Measurements from ENCODE around the gene ARHGEF40. TPM values are rescaled to one million over a fixed set of nuclear protein-coding genes. Genes with fewer than 3 reads are reported as not detected.

The ARHGEF40 gene
- total RNA-seq, 1 donor from 2014 or later: 4.1 TPM

GRCh38 chr14:21113369-21113768, 43.3 kb downstream of the ARHGEF40 start:
- DNase-seq (ENCODE audit: low read depth, low spot score): no peak

- DNase-seq (ENCODE audit: low read depth, low spot score): no peak
These were observed 48.8 kb downstream of the ARHGEF40 start for GRCh38 chr14:21118933-21119332.

DNA sequence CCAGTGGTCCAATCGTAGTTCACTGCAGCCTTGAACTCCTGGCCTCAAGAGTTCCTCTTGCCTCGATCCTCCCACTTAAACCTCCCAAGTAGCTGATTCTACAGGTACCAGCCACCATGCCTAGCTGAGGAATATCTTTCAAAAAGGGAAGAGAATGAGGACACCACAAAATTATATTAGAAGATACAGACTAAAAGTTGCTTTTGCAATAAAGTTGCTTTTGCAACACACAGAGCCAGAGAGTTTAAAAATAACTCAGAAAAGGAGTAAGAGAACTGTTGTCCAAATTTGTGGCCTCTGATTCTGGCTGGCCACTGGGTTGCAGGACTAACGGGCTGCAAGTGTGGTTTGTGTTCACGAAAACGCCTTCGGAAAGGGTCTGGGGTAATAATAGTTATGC, 50.6 kb downstream of the ARHGEF40 start:
- DNase-seq (ENCODE audit: low read depth, low spot score): no peak

GRCh38 chr14:21121122-21121521, 51.0 kb downstream of the ARHGEF40 start:
- DNase-seq (ENCODE audit: low read depth, low spot score): no peak

DNA sequence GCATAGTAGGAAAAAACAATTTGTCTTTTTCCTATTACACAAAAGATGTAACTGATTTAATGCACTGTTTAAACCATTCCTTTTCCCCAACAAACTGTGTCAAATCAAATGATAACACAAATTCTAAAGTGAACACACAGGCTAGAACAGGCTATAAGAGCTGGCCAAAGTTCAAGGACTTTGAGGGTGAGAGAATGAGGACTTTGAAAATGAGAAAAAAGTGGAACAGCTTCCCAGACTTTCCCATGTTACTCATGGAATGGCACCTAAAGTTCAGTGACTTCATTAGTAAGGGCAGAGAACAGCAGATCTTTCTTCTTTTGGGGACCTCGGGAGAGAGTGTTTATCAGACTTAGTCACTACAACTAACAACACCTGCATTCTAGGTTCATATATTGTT, 53.3 kb downstream of the ARHGEF40 start:
- no peak for DNase-seq (ENCODE audit: low read depth, low spot score)

- DNase-seq (ENCODE audit: low read depth, low spot score): no peak
These were observed 63.8 kb downstream of the ARHGEF40 start for GRCh38 chr14:21133901-21134300.

GRCh38 chr14:21136024-21136423, 65.9 kb downstream of the ARHGEF40 start:
- DNase-seq (ENCODE audit: low read depth, low spot score): no peak

Other genes with a start within 250 kb of the ARHGEF40 start
- not detected in 2 replicates for gene RNASE3, start 178.9 kb upstream of the ARHGEF40 start, total RNA-seq
- gene RNASE2, start 114.8 kb upstream of the ARHGEF40 start, total RNA-seq: not detected in 2 replicates
- gene METTL17, start 80.3 kb upstream of the ARHGEF40 start, total RNA-seq: 31.9 and 33.2 TPM in 2 replicates
- not detected in 2 replicates for gene SLC39A2, start 71.0 kb upstream of the ARHGEF40 start, total RNA-seq
- 0.11 and 0.13 TPM in 2 replicates for gene NDRG2, start 45.2 kb upstream of the ARHGEF40 start, total RNA-seq
- gene TPPP2, start 40.1 kb upstream of the ARHGEF40 start, total RNA-seq: not detected in 2 replicates
- gene RNASE13, start 35.5 kb upstream of the ARHGEF40 start, total RNA-seq: not detected in 2 replicates
- not detected in 2 replicates for gene RNASE7, start 27.9 kb upstream of the ARHGEF40 start, total RNA-seq
- gene RNASE8, start 12.5 kb upstream of the ARHGEF40 start, total RNA-seq: not detected in 2 replicates
- gene ZNF219, start 28.4 kb downstream of the ARHGEF40 start, total RNA-seq: 3.9 and 4.2 TPM in 2 replicates
- gene TMEM253, start 30.8 kb downstream of the ARHGEF40 start, total RNA-seq: not detected in 2 replicates
- not detected in 2 replicates for gene OR5AU1, start 85.8 kb downstream of the ARHGEF40 start, total RNA-seq
- gene HNRNPC, start 199.1 kb downstream of the ARHGEF40 start, total RNA-seq: 905 and 1,085 TPM in 2 replicates
- gene RPGRIP1, start 209.8 kb downstream of the ARHGEF40 start, total RNA-seq: not detected in 2 replicates